Activated CD4-positive, alpha-beta T cell treated with anti-CD3 and anti-CD28 coated beads for 24 hours (primary cell): ENCODE measurements around the gene SECISBP2.

Experiments
- DNase-seq, 2 donors: peaks; one replicate each; pipeline ENCODE4 v3.0.0-alpha.2; 2020; ENCODE audit warnings: low read depth in 2 of 2

Gene SECISBP2

GRCh38 chr9:89382026-89382986, 64.0 kb downstream of the SECISBP2 start:
- DNase-seq = no peak

GRCh38 chr9:89383030-89383720, 64.9 kb downstream of the SECISBP2 start:
- DNase-seq = no peak

GRCh38 chr9:89383721-89384300, 65.5 kb downstream of the SECISBP2 start:
- DNase-seq = no peak

GRCh38 chr9:89384783-89385182, 66.5 kb downstream of the SECISBP2 start:
- DNase-seq = no peak

- DNase-seq = no peak
These were observed 67.9 kb downstream of the SECISBP2 start for GRCh38 chr9:89386206-89386605.

GRCh38 chr9:89386797-89387196, 68.5 kb downstream of the SECISBP2 start:
- no peak for DNase-seq

GRCh38 chr9:89387197-89387849, 69.0 kb downstream of the SECISBP2 start:
- DNase-seq = no peak

- no peak for DNase-seq
These were observed 70.0 kb downstream of the SECISBP2 start for GRCh38 chr9:89388084-89388867.

- DNase-seq = no peak
These were observed 70.5 kb downstream of the SECISBP2 start for GRCh38 chr9:89388868-89389177.

GRCh38 chr9:89390068-89390555, 71.8 kb downstream of the SECISBP2 start:
- no peak for DNase-seq

- DNase-seq = no peak
These were observed 72.3 kb downstream of the SECISBP2 start for GRCh38 chr9:89390578-89391116.

- no peak for DNase-seq
These were observed 73.3 kb downstream of the SECISBP2 start for GRCh38 chr9:89391585-89391984.

GRCh38 chr9:89394412-89394811, 76.1 kb downstream of the SECISBP2 start:
- DNase-seq = no peak

- no peak for DNase-seq
These were observed 77.8 kb downstream of the SECISBP2 start for GRCh38 chr9:89395931-89396710.

GRCh38 chr9:89397471-89397870, 79.2 kb downstream of the SECISBP2 start:
- DNase-seq = no peak

- DNase-seq = no peak
These were observed 80.3 kb downstream of the SECISBP2 start for GRCh38 chr9:89398621-89399020.

- DNase-seq = no peak
These were observed 82.3 kb downstream of the SECISBP2 start for GRCh38 chr9:89400403-89401116.

GRCh38 chr9:89402695-89403427, 84.6 kb downstream of the SECISBP2 start:
- DNase-seq = no peak

GRCh38 chr9:89404074-89404473, 85.8 kb downstream of the SECISBP2 start:
- DNase-seq = no peak
